ENCODE results near the gene SLC17A8.

- no peak for TF ChIP-seq POLR2AphosphoS5 (IDR thresholded peaks at IDR 0.05; ENCODE audit: insufficient read depth in 1 of 2, low read depth in 1 of 2)
- no peak for TF ChIP-seq CTCF (IDR thresholded peaks at IDR 0.05)
Observed at GRCh38 chr12:100384559-100384935, 27.7 kb downstream of the SLC17A8 start.
